ENCODE results near the gene MLEC. TPM values are rescaled to one million over a fixed set of nuclear protein-coding genes. Genes with fewer than 3 reads are reported as not detected.
A peak's percentile ranks its signal among the peaks of the same experiment; 100 is the strongest.

The MLEC gene
- polyA plus RNA-seq, 2 of the 4 experiments (the other 2 are of a cell fraction): 89.1 to 117 TPM

DNA sequence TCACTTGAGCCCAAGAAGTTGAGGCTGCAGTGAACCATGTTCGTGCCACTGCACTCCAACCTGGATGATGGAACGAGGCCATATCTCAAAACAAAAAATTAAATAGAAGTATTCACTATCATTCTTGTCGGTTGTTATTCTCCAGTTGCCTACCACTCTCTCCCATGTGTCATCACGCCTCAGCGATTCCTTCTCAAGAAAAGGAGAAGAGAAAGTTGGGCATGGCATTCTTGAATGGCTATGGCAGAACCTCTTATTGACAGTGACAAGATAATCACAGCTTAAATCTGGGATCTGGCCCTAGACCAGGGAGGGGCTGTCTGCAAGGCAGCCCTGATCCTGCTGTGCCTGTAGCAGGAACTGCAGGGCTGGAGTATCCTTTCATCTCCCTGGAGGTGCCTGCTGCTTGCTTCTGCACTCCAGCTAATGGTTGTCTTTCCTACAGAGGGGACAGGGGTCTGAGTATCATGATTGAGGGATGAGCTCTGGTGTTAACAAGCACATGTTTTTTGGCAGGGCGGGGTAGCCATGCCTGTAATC is 12.8 kb upstream of the MLEC start:
- no peak overlapping the region for H3K4me3 ChIP-seq
- DNase-seq (ENCODE audit: low read depth in 1 of 2, low spot score in 1 of 2) (no peak), FAIRE-seq (no peak), ATAC-seq (peak; percentile 37 to 56; a peak in 2 of 6 replicates)
- H3K9me3 ChIP-seq: no peaks in the 10 kb centered on the region
- 73% methylated on average over 6 of the region's 6 CpGs for WGBS (ENCODE audit: missing lambda C conversion rate)
- TF ChIP-seq CEBPB (IDR thresholded peaks at IDR 0.05) (no peak), NFE2L2 (conservative IDR thresholded peaks at IDR 0.05; ENCODE audit: low read length) (no peak), RARB (CRISPR knock-in tag; IDR thresholded peaks at IDR 0.05) (no peak)
- TF ChIP-seq, protein P1, sequence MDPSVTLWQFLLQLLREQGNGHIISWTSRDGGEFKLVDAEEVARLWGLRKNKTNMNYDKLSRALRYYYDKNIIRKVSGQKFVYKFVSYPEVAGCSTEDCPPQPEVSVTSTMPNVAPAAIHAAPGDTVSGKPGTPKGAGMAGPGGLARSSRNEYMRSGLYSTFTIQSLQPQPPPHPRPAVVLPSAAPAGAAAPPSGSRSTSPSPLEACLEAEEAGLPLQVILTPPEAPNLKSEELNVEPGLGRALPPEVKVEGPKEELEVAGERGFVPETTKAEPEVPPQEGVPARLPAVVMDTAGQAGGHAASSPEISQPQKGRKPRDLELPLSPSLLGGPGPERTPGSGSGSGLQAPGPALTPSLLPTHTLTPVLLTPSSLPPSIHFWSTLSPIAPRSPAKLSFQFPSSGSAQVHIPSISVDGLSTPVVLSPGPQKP (IDR thresholded peaks at IDR 0.05; ENCODE audit: low read depth, low read length): no peak
- CTCF ChIA-PET: interaction anchor here (1.0 to 13.7 kb wide), 4 partner anchors 12 to 36 kb away, joined by 3 to 127 read pairs (median 4); partner anchors contain the start of gene UNC119B
- H3K27ac ChIP-seq: no peak overlapping the region
- H3K4me1 ChIP-seq: peaks cover 13% of the 10 kb centered on the region
- POLR2A ChIA-PET: interaction anchor here (0.9 kb wide), 1 partner anchor 383 kb away, joined by 3 read pairs; the partner anchor contains the start of gene RNU4-2
- H3K4me2 ChIP-seq: no peak overlapping the region

DNA sequence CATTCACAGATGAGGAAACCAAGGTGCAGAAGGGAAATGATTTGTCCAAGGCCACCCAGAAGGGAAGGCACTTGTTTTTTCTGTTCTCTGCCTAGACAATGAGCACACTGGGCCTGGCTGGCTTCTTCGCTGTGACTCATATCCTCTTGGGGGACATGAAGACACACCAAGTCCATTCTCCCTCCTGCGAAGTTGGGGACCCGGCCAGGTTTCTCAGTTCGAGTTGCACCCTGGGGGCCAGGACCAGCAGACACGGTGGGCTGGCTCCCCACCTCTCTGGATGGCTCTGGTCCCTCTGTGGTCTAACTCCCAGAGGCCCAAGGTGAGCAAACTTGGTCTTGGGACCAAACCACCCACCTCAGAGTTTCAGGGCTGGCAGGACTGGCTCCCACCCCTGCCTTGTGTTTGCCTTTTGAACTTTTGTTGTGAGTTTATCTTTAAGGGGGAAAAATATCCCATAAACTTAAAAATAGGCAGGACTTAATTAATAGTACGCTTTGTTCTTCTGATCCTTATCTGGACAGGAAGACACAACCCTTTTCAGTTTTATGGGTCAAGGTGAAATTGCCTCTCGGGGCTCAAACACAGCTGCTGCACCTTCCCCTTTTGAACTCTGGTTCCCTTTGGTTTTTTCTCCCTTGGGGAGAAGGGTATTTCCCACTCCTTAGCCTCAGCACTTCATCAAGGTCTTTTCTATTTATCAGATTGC is 9.0 kb upstream of the MLEC start:
- FAIRE-seq: no peak
- no peaks in the 10 kb centered on the region for H3K9me3 ChIP-seq
- 45% methylated on average over 7 of the region's 7 CpGs for WGBS (ENCODE audit: missing lambda C conversion rate)
- H3K4me3 ChIP-seq: no peak overlapping the region
- ChIA-PET CTCF (interaction anchor here (1.1 to 13.7 kb wide), 3 partner anchors 9 to 29 kb away, joined by 3 to 127 read pairs (median 11); partner anchors contain the start of gene MLEC), POLR2A (no interaction called here)
- DNase-seq (ENCODE audit: low read depth in 1 of 2, low spot score in 1 of 2): peak; percentile 37 to 58
- peak overlapping the region; percentile 12 to 62; a peak in 3 of 6 replicates for H3K27ac ChIP-seq
- peaks cover 11% of the 10 kb centered on the region for H3K4me1 ChIP-seq
- peak overlapping the region; percentile 34; the same call in 1 of the 3 replicates for H3K4me2 ChIP-seq
- TF ChIP-seq RFX5 (IDR thresholded peaks at IDR 0.05) (no peak), FOSL2 (IDR thresholded peaks at IDR 0.05) (no peak), FOSL2 (CRISPR knock-in tag; IDR thresholded peaks at IDR 0.05) (peak; percentile 16; the same call in 1 of the 2 replicates)
- ATAC-seq: peak; percentile 39 to 67; a peak in 3 of 6 replicates

DNA sequence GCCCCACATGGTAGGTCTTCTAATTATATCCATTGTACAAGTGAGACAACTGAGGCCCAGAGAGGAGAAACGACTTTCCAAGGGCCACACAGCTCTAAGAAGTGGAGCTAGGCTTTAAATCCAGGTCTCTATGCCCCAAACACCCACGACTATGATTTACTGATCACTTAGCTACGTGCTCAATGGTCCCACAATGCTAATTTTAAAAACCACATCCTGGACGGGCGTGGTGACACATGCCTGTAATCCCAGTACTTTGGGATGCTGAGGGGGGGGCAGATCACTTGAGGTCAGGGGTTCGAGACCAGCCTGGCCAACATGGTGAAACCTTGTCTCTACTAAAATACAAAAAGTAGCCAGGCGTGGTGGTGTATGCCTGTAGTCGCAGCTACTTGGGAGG is 8.4 kb upstream of the MLEC start:
- TF ChIP-seq NR3C1 (IDR thresholded peaks at IDR 0.05): no peak
- POLR2A ChIA-PET: no interaction called here
- Histone ChIP-seq H3K4me3 (no peak overlapping the region), H3K4me2 (no peak overlapping the region), H3K4me1 (peaks cover 11% of the 10 kb centered on the region), H3K9me3 (no peaks in the 10 kb centered on the region), H3K27ac (no peak overlapping the region)
- 82% methylated on average over 8 of the region's 8 CpGs for WGBS (ENCODE audit: missing lambda C conversion rate)
- ATAC-seq: no peak
- no peak for FAIRE-seq
- CTCF ChIA-PET: interaction anchor here (1.1 to 13.7 kb wide), 3 partner anchors 8 to 29 kb away, joined by 3 to 127 read pairs (median 11); partner anchors contain the start of gene MLEC
- no peak for DNase-seq (ENCODE audit: low read depth in 1 of 2, low spot score in 1 of 2)

DNA sequence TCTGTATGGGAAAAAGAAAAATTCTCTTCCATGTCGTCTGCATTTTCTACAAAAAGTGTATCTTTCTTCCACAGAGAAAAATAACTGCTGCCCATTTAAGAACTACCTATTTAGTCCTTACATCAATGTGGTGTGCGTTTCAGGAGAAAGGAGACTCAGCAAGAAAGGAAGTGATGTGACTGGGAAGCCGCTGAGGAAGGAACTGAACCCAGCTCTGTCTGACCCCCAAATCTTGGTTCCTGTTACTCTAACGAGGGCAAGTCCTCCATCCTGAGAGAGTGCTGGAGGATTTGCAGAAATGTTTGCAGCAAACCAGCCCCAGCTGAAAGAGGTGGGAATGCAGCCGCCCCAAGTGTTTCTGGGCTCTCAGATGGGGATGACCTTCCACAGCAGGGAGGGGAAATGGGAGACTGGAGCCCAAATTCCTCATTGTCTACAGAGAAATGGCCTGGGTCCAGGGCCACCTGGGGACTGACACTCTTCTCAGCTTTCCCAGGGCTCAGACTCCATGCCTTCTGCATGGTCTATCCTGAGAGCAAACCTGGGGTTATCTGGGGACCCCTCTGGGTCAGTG is 6.7 kb upstream of the MLEC start:
- Histone ChIP-seq H3K4me1 (peaks cover 17% of the 10 kb centered on the region), H3K27ac (no peak overlapping the region), H3K9me3 (no peaks in the 10 kb centered on the region), H3K4me3 (no peak overlapping the region), H3K4me2 (no peak overlapping the region)
- 58% methylated on average over 5 of the region's 5 CpGs for WGBS (ENCODE audit: missing lambda C conversion rate)
- TF ChIP-seq, protein P2, sequence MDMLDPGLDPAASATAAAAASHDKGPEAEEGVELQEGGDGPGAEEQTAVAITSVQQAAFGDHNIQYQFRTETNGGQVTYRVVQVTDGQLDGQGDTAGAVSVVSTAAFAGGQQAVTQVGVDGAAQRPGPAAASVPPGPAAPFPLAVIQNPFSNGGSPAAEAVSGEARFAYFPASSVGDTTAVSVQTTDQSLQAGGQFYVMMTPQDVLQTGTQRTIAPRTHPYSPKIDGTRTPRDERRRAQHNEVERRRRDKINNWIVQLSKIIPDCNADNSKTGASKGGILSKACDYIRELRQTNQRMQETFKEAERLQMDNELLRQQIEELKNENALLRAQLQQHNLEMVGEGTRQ (IDR thresholded peaks at IDR 0.05): no peak
- TF ChIP-seq, protein P3, sequence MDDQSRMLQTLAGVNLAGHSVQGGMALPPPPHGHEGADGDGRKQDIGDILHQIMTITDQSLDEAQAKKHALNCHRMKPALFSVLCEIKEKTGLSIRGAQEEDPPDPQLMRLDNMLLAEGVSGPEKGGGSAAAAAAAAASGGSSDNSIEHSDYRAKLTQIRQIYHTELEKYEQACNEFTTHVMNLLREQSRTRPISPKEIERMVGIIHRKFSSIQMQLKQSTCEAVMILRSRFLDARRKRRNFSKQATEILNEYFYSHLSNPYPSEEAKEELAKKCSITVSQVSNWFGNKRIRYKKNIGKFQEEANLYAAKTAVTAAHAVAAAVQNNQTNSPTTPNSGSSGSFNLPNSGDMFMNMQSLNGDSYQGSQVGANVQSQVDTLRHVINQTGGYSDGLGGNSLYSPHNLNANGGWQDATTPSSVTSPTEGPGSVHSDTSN (IDR thresholded peaks at IDR 0.05): no peak
- TF ChIP-seq SREBF2 (IDR thresholded peaks at IDR 0.05): no peak
- TF ChIP-seq KDM1A (IDR thresholded peaks at IDR 0.05; ENCODE audit: low read depth): no peak
- TF ChIP-seq EP300 (IDR thresholded peaks at IDR 0.05): no peak
- TF ChIP-seq GATA3 (IDR thresholded peaks at IDR 0.05; ENCODE audit: borderline replicate concordance): no peak
- TF ChIP-seq, protein P4, sequence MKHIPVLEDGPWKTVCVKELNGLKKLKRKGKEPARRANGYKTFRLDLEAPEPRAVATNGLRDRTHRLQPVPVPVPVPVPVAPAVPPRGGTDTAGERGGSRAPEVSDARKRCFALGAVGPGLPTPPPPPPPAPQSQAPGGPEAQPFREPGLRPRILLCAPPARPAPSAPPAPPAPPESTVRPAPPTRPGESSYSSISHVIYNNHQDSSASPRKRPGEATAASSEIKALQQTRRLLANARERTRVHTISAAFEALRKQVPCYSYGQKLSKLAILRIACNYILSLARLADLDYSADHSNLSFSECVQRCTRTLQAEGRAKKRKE (CRISPR knock-in tag; IDR thresholded peaks at IDR 0.05; ENCODE audit: low read depth): no peak
- TF ChIP-seq MAZ (IDR thresholded peaks at IDR 0.05; ENCODE audit: borderline replicate concordance, low read depth, low read length): no peak
- no peak for TF ChIP-seq FOXS1 (CRISPR knock-in tag; IDR thresholded peaks at IDR 0.05)
- TF ChIP-seq NR3C1 (IDR thresholded peaks at IDR 0.05): no peak
- no peak for DNase-seq (ENCODE audit: low read depth in 1 of 2, low spot score in 1 of 2)
- ChIA-PET POLR2A (no interaction called here), CTCF (interaction anchor here (1.1 to 13.7 kb wide), 3 partner anchors 31 to 79 kb away, joined by 3 to 127 read pairs (median 4); no protein-coding TSS in a partner anchor)
- no peak for FAIRE-seq
- ATAC-seq: no peak; a peak in 1 of 6 replicates
